PC-3 (cell line): ENCODE results near the gene TYW1.
"Not testable (repeated sequence)": the region's sequence is repeated elsewhere in the genome, so short reads cannot be mapped to it uniquely, and the experiment has no call there.

Source experiments
- CTCF ChIP-seq: fragments of 300-600 bp; sonication (generic); conservative IDR thresholded peaks from 2 replicates; pipeline ENCODE4 v1.5.1; 2017; ENCODE audit warnings: antibody characterized with exemption, low read depth, mild to moderate bottlenecking, low read length
- EZH2phosphoT487 ChIP-seq: fragments of 300-600 bp; sonication (generic); IDR thresholded peaks from 2 replicates; pipeline ENCODE4 v1.6.1; 2018; ENCODE audit warnings: mild to moderate bottlenecking, antibody characterized with exemption, low read length, borderline replicate concordance

- not testable (repeated sequence) for TF ChIP-seq CTCF, EZH2phosphoT487
These were observed 258.4 kb downstream of the TYW1 start for GRCh38 chr7:67255076-67255475.
